Liver (tissue), 3 donors: ENCODE measurements around the gene VASN.

Experiments used
- FOXA1 ChIP-seq: IDR thresholded peaks from 2 replicates; pipeline ENCODE4 v1.6.1; 2016; ENCODE audit warnings: antibody characterized with exemption
- GABPA ChIP-seq, 2 donors: IDR thresholded peaks in 1 of 2; conservative IDR thresholded peaks in 1 of 2; 2 replicates each; pipeline ENCODE4 v1.6.1; 2016; ENCODE audit warnings: antibody characterized with exemption in 2 of 2, mild to moderate bottlenecking in 1 of 2, moderate library complexity in 1 of 2
- JUND ChIP-seq, 2 donors: IDR thresholded peaks; 2 replicates each; pipeline ENCODE4 v1.6.1; 2016; ENCODE audit warnings: antibody characterized with exemption in 2 of 2
- RAD21 ChIP-seq, 2 donors: IDR thresholded peaks; 2 replicates each; pipeline ENCODE4 v1.6.1; 2016; ENCODE audit warnings: antibody characterized with exemption in 2 of 2, mild to moderate bottlenecking in 2 of 2
- RXRA ChIP-seq, 2 donors: IDR thresholded peaks; 2 replicates each; pipeline ENCODE4 v1.6.1; 2017 to 2018; ENCODE audit warnings: antibody characterized with exemption in 2 of 2, mild to moderate bottlenecking in 1 of 2
- SP1 ChIP-seq: IDR thresholded peaks from 2 replicates; pipeline ENCODE4 v1.6.1; 2018; ENCODE audit warnings: antibody characterized with exemption, mild to moderate bottlenecking
- YY1 ChIP-seq: IDR thresholded peaks from 2 replicates; pipeline ENCODE4 v1.6.1; 2016; ENCODE audit warnings: antibody characterized with exemption, mild to moderate bottlenecking
- TF ChIP-seq, protein P1 (sequence below): fragments of 150-350 bp; IDR thresholded peaks from 2 replicates; pipeline ENCODE4 v1.5.1; 2017; ENCODE audit warnings: improper control_type of control experiment, low read depth, low read length; ENCODE audit not compliant: missing input control
- TF ChIP-seq, protein P2 (sequence below): IDR thresholded peaks from 2 replicates; pipeline ENCODE4 v1.6.1; 2016; ENCODE audit warnings: antibody characterized with exemption
- TF ChIP-seq, protein P3 (sequence below): IDR thresholded peaks from 2 replicates; pipeline ENCODE4 v1.6.1; 2016; ENCODE audit warnings: antibody characterized with exemption, mild to moderate bottlenecking
- TF ChIP-seq, protein P4 (sequence below): IDR thresholded peaks from 2 replicates; pipeline ENCODE4 v1.6.1; 2016; ENCODE audit warnings: antibody characterized with exemption
- donor health status: healthy.
- donor health status: healthy.

DNA sequence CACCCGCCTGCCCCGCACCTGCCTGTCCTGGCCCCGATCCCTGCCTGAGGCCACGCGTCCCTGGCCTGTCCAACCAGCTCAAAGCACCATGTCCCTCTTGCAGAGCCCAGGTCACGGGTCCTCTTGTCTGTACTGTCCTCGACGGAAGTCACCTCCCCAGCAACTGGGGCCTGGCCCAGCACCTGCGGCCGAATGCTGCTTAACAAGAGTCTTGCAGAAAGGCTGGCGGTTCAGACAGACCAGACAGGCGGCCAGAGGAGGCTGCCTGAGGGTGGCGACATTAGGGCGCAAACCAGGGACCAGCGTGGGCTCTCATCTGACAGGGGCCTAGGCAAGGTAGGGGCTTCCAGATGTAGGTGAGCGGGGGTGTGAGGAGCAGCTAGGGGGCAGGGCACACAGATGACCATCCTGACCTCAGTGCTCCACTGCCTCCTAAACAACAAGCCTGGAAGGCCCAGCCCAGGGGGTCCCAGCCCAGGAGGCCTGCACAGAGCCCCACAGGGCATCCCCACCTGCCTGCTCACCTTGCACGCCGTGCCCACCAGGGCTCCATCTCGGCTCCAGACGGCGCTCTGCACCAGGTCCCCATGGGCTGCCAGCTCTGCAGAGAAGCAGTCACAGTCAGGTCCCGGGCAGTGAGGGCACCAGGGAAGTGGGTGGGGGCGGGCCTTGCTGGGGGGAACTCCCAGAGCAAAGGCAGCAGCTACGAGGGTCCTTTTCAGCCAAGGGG is 33.5 kb downstream of the VASN start:
- TF ChIP-seq, protein P1, sequence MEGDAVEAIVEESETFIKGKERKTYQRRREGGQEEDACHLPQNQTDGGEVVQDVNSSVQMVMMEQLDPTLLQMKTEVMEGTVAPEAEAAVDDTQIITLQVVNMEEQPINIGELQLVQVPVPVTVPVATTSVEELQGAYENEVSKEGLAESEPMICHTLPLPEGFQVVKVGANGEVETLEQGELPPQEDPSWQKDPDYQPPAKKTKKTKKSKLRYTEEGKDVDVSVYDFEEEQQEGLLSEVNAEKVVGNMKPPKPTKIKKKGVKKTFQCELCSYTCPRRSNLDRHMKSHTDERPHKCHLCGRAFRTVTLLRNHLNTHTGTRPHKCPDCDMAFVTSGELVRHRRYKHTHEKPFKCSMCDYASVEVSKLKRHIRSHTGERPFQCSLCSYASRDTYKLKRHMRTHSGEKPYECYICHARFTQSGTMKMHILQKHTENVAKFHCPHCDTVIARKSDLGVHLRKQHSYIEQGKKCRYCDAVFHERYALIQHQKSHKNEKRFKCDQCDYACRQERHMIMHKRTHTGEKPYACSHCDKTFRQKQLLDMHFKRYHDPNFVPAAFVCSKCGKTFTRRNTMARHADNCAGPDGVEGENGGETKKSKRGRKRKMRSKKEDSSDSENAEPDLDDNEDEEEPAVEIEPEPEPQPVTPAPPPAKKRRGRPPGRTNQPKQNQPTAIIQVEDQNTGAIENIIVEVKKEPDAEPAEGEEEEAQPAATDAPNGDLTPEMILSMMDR: no peak
- TF ChIP-seq YY1: no peak
- TF ChIP-seq FOXA1: no peak
- TF ChIP-seq JUND (IDR thresholded peaks at IDR 0.05): no peak
- TF ChIP-seq, protein P2, sequence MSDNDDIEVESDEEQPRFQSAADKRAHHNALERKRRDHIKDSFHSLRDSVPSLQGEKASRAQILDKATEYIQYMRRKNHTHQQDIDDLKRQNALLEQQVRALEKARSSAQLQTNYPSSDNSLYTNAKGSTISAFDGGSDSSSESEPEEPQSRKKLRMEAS: no peak
- TF ChIP-seq, protein P3, sequence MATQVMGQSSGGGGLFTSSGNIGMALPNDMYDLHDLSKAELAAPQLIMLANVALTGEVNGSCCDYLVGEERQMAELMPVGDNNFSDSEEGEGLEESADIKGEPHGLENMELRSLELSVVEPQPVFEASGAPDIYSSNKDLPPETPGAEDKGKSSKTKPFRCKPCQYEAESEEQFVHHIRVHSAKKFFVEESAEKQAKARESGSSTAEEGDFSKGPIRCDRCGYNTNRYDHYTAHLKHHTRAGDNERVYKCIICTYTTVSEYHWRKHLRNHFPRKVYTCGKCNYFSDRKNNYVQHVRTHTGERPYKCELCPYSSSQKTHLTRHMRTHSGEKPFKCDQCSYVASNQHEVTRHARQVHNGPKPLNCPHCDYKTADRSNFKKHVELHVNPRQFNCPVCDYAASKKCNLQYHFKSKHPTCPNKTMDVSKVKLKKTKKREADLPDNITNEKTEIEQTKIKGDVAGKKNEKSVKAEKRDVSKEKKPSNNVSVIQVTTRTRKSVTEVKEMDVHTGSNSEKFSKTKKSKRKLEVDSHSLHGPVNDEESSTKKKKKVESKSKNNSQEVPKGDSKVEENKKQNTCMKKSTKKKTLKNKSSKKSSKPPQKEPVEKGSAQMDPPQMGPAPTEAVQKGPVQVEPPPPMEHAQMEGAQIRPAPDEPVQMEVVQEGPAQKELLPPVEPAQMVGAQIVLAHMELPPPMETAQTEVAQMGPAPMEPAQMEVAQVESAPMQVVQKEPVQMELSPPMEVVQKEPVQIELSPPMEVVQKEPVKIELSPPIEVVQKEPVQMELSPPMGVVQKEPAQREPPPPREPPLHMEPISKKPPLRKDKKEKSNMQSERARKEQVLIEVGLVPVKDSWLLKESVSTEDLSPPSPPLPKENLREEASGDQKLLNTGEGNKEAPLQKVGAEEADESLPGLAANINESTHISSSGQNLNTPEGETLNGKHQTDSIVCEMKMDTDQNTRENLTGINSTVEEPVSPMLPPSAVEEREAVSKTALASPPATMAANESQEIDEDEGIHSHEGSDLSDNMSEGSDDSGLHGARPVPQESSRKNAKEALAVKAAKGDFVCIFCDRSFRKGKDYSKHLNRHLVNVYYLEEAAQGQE: no peak
- no peak for TF ChIP-seq SP1
- TF ChIP-seq RAD21 (IDR thresholded peaks at IDR 0.05): no peak
- TF ChIP-seq RXRA (IDR thresholded peaks at IDR 0.05): no peak
- TF ChIP-seq GABPA (IDR thresholded peaks at IDR 0.05 in 1 of 2, conservative IDR thresholded peaks at IDR 0.05 in 1 of 2): no peak
- TF ChIP-seq, protein P4, sequence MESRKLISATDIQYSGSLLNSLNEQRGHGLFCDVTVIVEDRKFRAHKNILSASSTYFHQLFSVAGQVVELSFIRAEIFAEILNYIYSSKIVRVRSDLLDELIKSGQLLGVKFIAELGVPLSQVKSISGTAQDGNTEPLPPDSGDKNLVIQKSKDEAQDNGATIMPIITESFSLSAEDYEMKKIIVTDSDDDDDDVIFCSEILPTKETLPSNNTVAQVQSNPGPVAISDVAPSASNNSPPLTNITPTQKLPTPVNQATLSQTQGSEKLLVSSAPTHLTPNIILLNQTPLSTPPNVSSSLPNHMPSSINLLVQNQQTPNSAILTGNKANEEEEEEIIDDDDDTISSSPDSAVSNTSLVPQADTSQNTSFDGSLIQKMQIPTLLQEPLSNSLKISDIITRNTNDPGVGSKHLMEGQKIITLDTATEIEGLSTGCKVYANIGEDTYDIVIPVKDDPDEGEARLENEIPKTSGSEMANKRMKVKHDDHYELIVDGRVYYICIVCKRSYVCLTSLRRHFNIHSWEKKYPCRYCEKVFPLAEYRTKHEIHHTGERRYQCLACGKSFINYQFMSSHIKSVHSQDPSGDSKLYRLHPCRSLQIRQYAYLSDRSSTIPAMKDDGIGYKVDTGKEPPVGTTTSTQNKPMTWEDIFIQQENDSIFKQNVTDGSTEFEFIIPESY: no peak
